Left lung (tissue), 10 donors: Measurements from ENCODE around the gene DNM2. TPM values are rescaled to one million over a fixed set of nuclear protein-coding genes. Genes with fewer than 3 reads are reported as not detected.
A peak's percentile ranks its signal among the peaks of the same experiment; 100 is the strongest.
"Not testable (repeated sequence)": the region's sequence is repeated elsewhere in the genome, so short reads cannot be mapped to it uniquely, and the experiment has no call there.

Experiments
- ATAC-seq: fragments of 200-7000 bp; cut with Tn5 transposase; one replicate; pipeline ENCODE4 v1.9.1; 2020; ENCODE audit warnings: moderate library complexity
- DNase-seq, 4 donors: peaks; one replicate each; pipeline ENCODE4 v3.0.0-alpha.2; 2013 to 2020
- H3K27ac ChIP-seq, 2 donors: fragments of 200-600 bp; sonication (generic) in 1 of 2; one replicate each; pipeline versions ENCODE4 v1.5.0 to v1.8.0; 2020 to 2021
- H3K27me3 ChIP-seq, 2 donors: fragments of 200-600 bp; sonication (generic) in 1 of 2; one replicate each; pipeline versions ENCODE4 v1.5.0 to v1.8.0; 2020 to 2021
- H3K36me3 ChIP-seq, 2 donors: fragments of 200-600 bp; sonication (generic) in 1 of 2; one replicate each; pipeline versions ENCODE4 v1.5.0 to v1.8.0; 2020 to 2021
- H3K4me1 ChIP-seq, 2 donors: fragments of 200-600 bp; one replicate each; pipeline ENCODE4 v1.8.0; 2021
- H3K4me3 ChIP-seq, 2 donors: fragments of 200-600 bp; sonication (generic) in 1 of 2; one replicate each; pipeline versions ENCODE4 v1.5.0 to v1.8.0; 2020 to 2021; ENCODE audit warnings: mild to moderate bottlenecking in 1 of 2
- H3K9me3 ChIP-seq, 2 donors: fragments of 200-600 bp; sonication (generic) in 1 of 2; one replicate each; pipeline versions ENCODE4 v1.5.0 to v1.8.0; 2020 to 2021
- intact Hi-C, 2 donors: fragments of 100-400 bp; cut with DNase I; formaldehyde crosslinking; loops; one replicate each; pipeline versions ENCODE4 v1.11.2 to v1.14.2; 2022
- polyA plus RNA-seq, 6 donors: library from polyadenylated mRNA; unstranded; fragments of 120-200 nt; gene quantifications; one replicate each; pipeline ENCODE4 v1.2.1, GENCODE V29; 2013; ENCODE audit not compliant: insufficient read length in 6 of 6
- total RNA-seq, 2 donors: library from RNA; stranded (reverse); fragmentation: NEBNext Ultra II Directional; extraction: Animal tissue kit (Norgen Biotek cat#: 25700); gene quantifications; one replicate each; pipeline ENCODE4 v1.2.1, GENCODE V29; 2021
- TF ChIP-seq, protein P1 (sequence below), 2 donors: fragments of 200-600 bp; sonication (generic) in 1 of 2; IDR thresholded peaks; one replicate each; pipeline versions ENCODE4 v1.5.0 to v1.8.0; 2021; ENCODE audit warnings: antibody characterized with exemption in 2 of 2
- donor health status: DM: no; HTN: yes; CAD: no.
- donor health status: DM: no; HTN: no; CAD: no.

The DNM2 gene
- total and polyA plus RNA-seq, 8 donors: 88.4 to 268 (median 101) TPM

DNA sequence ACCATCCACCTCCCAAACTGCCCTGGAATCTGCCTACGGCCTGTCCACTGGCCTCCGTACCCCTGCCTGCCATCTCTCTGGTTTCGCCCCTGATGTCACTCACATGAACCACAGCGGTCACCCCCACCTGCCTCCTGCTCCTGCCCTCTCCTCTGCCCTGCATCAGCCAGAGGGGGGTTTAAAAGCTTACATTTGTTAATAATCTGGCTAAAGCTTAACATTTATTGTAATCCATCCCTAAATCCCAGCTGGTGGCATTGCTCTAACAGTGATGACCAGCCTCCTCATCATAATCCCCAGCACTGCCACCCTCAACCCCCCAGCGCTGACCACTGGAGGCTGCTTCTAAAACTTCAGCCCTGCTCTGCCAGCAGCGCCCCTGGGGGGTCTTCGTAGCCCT lies 38.9 kb downstream of the DNM2 start:
- H3K27ac ChIP-seq: peak overlapping the region in 1 of 2 donors; percentile 61
- ATAC-seq (no peak), DNase-seq (no peak)
- TF ChIP-seq, protein P1, sequence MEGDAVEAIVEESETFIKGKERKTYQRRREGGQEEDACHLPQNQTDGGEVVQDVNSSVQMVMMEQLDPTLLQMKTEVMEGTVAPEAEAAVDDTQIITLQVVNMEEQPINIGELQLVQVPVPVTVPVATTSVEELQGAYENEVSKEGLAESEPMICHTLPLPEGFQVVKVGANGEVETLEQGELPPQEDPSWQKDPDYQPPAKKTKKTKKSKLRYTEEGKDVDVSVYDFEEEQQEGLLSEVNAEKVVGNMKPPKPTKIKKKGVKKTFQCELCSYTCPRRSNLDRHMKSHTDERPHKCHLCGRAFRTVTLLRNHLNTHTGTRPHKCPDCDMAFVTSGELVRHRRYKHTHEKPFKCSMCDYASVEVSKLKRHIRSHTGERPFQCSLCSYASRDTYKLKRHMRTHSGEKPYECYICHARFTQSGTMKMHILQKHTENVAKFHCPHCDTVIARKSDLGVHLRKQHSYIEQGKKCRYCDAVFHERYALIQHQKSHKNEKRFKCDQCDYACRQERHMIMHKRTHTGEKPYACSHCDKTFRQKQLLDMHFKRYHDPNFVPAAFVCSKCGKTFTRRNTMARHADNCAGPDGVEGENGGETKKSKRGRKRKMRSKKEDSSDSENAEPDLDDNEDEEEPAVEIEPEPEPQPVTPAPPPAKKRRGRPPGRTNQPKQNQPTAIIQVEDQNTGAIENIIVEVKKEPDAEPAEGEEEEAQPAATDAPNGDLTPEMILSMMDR (IDR thresholded peaks at IDR 0.05): no peak
- H3K36me3 ChIP-seq: peaks cover 0 to 19% of the 10 kb centered on the region in 2 donors
- H3K4me1 ChIP-seq: peaks cover 9 to 92% of the 10 kb centered on the region in 2 donors
- intact Hi-C loops: no loop called here
- H3K9me3 ChIP-seq: no peaks in the 10 kb centered on the region
- no peak overlapping the region for H3K4me3 ChIP-seq
- no peaks in the 10 kb centered on the region for H3K27me3 ChIP-seq

DNA sequence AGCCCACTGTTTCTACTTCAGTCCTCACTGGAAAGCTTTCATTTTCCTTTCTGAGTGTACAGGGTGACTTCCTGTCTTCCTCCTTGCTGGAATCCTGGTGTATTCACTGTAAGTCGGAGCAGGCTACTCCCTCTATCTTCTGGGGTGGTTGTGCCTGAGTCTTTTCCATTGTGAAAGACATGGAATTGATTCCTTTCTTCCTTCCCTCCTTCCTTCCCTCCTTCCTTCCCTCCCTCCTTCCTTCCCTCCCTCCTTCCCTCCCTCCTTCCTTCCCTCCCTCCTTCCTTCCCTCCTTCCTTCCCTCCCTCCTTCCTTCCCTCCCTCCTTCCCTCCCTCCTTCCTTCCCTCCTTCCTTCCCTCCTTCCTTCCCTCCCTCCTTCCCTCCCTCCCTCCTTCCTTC lies 40.2 kb downstream of the DNM2 start:
- H3K27ac ChIP-seq: peak overlapping the region in 1 of 2 donors; percentile 61
- DNase-seq, H3K27me3 ChIP-seq, H3K9me3 ChIP-seq, intact Hi-C loops, H3K4me3 ChIP-seq, ATAC-seq: not testable (repeated sequence)
- H3K36me3 ChIP-seq: peaks cover 0 to 26% of the 10 kb centered on the region in 2 donors
- peaks cover 7 to 92% of the 10 kb centered on the region in 2 donors for H3K4me1 ChIP-seq

DNA sequence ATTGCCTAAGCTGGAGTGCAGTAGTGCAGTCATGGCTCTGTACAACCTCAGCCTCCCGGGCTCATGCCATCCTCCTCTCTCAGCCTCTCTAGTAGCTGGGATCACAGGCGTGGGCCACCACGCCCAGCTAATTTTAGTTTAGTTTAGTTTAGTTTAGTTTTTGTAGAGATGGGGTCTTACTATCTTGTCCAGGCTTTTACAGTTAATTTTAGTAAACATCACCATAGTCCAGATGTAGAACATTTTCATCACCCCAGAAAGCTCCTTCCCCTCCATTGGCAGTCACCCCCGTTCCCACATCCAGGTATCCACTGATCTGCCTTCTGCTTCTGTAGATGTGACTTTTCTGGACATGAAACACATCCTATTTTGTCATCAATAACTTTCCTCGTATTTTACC lies 41.1 kb downstream of the DNM2 start:
- intact Hi-C loops: no loop called here
- no peaks in the 10 kb centered on the region for H3K9me3 ChIP-seq
- peaks cover 0 to 34% of the 10 kb centered on the region in 2 donors for H3K36me3 ChIP-seq
- peaks cover 7 to 94% of the 10 kb centered on the region in 2 donors for H3K4me1 ChIP-seq
- no peak for DNase-seq
- TF ChIP-seq, protein P1 (IDR thresholded peaks at IDR 0.05): no peak
- H3K27ac ChIP-seq: peak overlapping the region in 1 of 2 donors; percentile 89
- no peaks in the 10 kb centered on the region for H3K27me3 ChIP-seq
- no peak overlapping the region for H3K4me3 ChIP-seq
- ATAC-seq: no peak

DNA sequence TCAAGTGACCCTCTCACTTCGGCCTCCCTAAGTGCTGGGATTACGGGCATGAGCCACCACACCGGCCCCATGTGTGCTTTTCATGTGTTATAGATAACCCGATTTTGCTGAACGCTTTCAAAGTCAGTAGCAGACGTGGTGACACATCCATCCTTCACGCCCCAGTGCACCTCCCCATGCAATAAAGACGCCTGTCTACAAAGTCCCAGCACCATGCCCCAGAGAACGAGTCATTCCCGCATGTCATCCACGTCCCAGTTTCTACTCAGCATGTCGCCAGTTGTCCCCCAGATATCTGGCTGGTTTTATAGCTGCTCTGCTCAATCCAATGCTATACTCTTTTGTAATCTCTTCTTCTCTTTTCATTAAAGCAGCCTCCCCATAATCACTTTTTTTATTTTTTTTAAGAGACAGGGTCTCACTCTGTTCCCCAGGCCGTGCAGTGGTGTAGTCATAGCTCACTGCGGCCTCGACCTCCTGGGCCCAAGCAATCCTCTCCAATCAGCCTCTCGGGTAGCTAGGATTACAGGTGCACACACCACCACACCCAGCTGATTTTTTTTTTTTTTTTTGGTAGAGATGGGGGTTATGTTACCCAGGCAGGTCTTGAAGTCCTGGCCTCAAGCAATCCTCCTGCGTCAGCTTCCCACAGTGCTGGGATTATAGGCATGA lies 42.5 kb downstream of the DNM2 start:
- Histone ChIP-seq H3K27me3 (no peaks in the 10 kb centered on the region), H3K9me3 (no peaks in the 10 kb centered on the region), H3K27ac (peak overlapping the region in 1 of 2 donors; percentile 89), H3K36me3 (peaks cover 0 to 36% of the 10 kb centered on the region in 2 donors), H3K4me1 (peaks cover 11 to 94% of the 10 kb centered on the region in 2 donors), H3K4me3 (peak overlapping the region in 1 of 2 donors; percentile 0)
- TF ChIP-seq, protein P1 (IDR thresholded peaks at IDR 0.05): no peak
- DNase-seq: no peak
- intact Hi-C loops: no loop called here
- no peak for ATAC-seq

DNA sequence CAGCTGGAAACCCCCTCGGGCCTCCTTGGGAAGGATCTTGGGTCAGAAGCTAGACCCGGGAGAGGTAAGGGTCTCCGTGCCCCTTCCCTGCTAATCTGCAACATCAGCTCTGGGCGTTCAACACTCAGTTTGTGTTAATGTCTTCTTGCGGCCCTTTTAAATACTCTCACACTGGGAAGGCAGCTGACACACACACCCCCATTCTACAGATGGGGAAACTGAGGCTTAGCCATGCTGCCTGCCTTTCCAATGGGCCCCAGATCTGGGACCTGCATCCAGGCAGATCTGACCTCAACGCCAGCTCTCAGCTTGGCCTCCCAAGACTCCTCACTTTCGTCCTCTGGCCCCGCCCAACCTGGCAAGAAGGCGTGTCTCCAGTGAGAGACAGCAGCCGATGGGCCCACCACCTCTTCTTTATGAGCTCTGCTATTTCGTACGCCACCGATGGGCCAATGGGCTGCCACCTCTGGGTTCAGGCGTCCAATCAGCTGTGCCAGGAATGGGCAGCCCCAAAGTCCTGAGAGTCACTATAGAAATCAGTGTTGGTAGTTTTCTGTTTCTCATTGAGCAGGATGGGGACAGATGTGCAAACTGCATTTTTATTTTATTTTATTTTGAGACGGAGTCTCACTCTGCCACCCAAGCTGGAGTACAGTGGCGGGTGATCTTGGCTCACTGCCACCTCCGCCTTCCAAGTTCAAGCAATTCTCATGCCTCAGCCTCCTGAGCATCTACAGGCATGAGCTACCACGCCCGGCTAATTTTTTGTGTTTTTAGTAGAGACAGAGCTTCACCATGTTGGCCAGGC lies 43.8 kb downstream of the DNM2 start:
- no peak for ATAC-seq
- H3K9me3 ChIP-seq: no peaks in the 10 kb centered on the region
- TF ChIP-seq, protein P1 (IDR thresholded peaks at IDR 0.05): no peak
- no peaks in the 10 kb centered on the region for H3K27me3 ChIP-seq
- peaks cover 0 to 36% of the 10 kb centered on the region in 2 donors for H3K36me3 ChIP-seq
- H3K4me3 ChIP-seq: no peak overlapping the region
- DNase-seq: no peak
- H3K4me1 ChIP-seq: peaks cover 23 to 94% of the 10 kb centered on the region in 2 donors
- H3K27ac ChIP-seq: peak overlapping the region; percentile 7 to 89
- intact Hi-C loops: no loop called here
